Stimulated activated CD4-positive, alpha-beta T cell treated with anti-CD3 and anti-CD28 coated beads, Interleukin-12 subunit alpha, Interleukin-12 subunit beta, amount 100 ng/mL, for 4 hours (primary cell): ENCODE data around the gene ARHGAP42.

ENCODE experiments used
- DNase-seq: peaks from one replicate; pipeline ENCODE4 v3.0.0-alpha.2; 2020

The ARHGAP42 gene

GRCh38 chr11:100929377-100929776 lies 242.3 kb downstream of the ARHGAP42 start:
- DNase-seq, result no peak

GRCh38 chr11:100930185-100930778 lies 243.2 kb downstream of the ARHGAP42 start:
- no peak for DNase-seq

- DNase-seq, result no peak
Measured at GRCh38 chr11:100932474-100933100, 245.5 kb downstream of the ARHGAP42 start.

- no peak for DNase-seq
Measured at GRCh38 chr11:100936781-100937180, 249.7 kb downstream of the ARHGAP42 start.

- no peak for DNase-seq
Measured at GRCh38 chr11:100939571-100939970, 252.5 kb downstream of the ARHGAP42 start.

- no peak for DNase-seq
Measured at GRCh38 chr11:100940111-100940510, 253.0 kb downstream of the ARHGAP42 start.

- no peak for DNase-seq
Measured at GRCh38 chr11:100941033-100941432, 253.9 kb downstream of the ARHGAP42 start.

- no peak for DNase-seq
Measured at GRCh38 chr11:100942016-100942415, 254.9 kb downstream of the ARHGAP42 start.

- DNase-seq, result no peak
Measured at GRCh38 chr11:100948936-100949335, 261.8 kb downstream of the ARHGAP42 start.

GRCh38 chr11:100949443-100949842 lies 262.4 kb downstream of the ARHGAP42 start:
- DNase-seq, result no peak

- DNase-seq, result no peak
Measured at GRCh38 chr11:100955318-100955717, 268.2 kb downstream of the ARHGAP42 start.

- no peak for DNase-seq
Measured at GRCh38 chr11:100956351-100956750, 269.3 kb downstream of the ARHGAP42 start.

- DNase-seq, result no peak
Measured at GRCh38 chr11:100957499-100957898, 270.4 kb downstream of the ARHGAP42 start.

- DNase-seq, result no peak
Measured at GRCh38 chr11:100961633-100962032, 274.5 kb downstream of the ARHGAP42 start.

GRCh38 chr11:100963375-100963774 lies 276.3 kb downstream of the ARHGAP42 start:
- DNase-seq, result no peak

- DNase-seq, result no peak
Measured at GRCh38 chr11:100964435-100964834, 277.3 kb downstream of the ARHGAP42 start.

- DNase-seq, result no peak
Measured at GRCh38 chr11:100965346-100965745, 278.3 kb downstream of the ARHGAP42 start.

GRCh38 chr11:100966366-100966765 lies 279.3 kb downstream of the ARHGAP42 start:
- DNase-seq, result no peak

GRCh38 chr11:100969008-100969407 lies 281.9 kb downstream of the ARHGAP42 start:
- DNase-seq, result no peak

- no peak for DNase-seq
Measured at GRCh38 chr11:100970283-100971164, 283.4 kb downstream of the ARHGAP42 start.

- no peak for DNase-seq
Measured at GRCh38 chr11:100972046-100972445, 285.0 kb downstream of the ARHGAP42 start.

GRCh38 chr11:100978442-100978841 lies 291.4 kb downstream of the ARHGAP42 start:
- DNase-seq, result no peak

- DNase-seq, result no peak
Measured at GRCh38 chr11:100978939-100979338, 291.9 kb downstream of the ARHGAP42 start.

- no peak for DNase-seq
Measured at GRCh38 chr11:100980156-100980555, 293.1 kb downstream of the ARHGAP42 start.
